ENCODE data around the gene NKX1-1. TPM values are rescaled to one million over a fixed set of nuclear protein-coding genes. Genes with fewer than 3 reads are reported as not detected.

Gene NKX1-1
- polyA plus RNA-seq (2011; rRNA removed) (not detected in 2 replicates), polyA minus RNA-seq (2011; rRNA and poly(A)+ RNA removed) (not detected in 2 replicates)

- no peak for DNase-seq (ENCODE audit: low read depth)
Measured at GRCh38 chr4:1406394-1406980, at the start of gene NKX1-1. Gene NKX1-1, minus strand, starts transcription at chr4:1406442. Its CDS starts 0 bp downstream, at chr4:1406442.

GRCh38 chr4:1453731-1454130 lies 47.5 kb upstream of the NKX1-1 start:
- peaks cover 6% of the 10 kb centered on the region for H3K27me3 ChIP-seq (ENCODE audit: control insufficient read depth, insufficient read depth, low read length)
- H3K4me3 ChIP-seq (ENCODE audit: low read depth, low read length), result no peak overlapping the region
- no peaks in the 10 kb centered on the region for H3K36me3 ChIP-seq (ENCODE audit: control insufficient read depth, insufficient read depth, low read length)
- no peak for DNase-seq (ENCODE audit: low read depth)
- ChIA-PET CTCF (no interaction called here), POLR2A (no interaction called here)
- TF ChIP-seq, protein P1, sequence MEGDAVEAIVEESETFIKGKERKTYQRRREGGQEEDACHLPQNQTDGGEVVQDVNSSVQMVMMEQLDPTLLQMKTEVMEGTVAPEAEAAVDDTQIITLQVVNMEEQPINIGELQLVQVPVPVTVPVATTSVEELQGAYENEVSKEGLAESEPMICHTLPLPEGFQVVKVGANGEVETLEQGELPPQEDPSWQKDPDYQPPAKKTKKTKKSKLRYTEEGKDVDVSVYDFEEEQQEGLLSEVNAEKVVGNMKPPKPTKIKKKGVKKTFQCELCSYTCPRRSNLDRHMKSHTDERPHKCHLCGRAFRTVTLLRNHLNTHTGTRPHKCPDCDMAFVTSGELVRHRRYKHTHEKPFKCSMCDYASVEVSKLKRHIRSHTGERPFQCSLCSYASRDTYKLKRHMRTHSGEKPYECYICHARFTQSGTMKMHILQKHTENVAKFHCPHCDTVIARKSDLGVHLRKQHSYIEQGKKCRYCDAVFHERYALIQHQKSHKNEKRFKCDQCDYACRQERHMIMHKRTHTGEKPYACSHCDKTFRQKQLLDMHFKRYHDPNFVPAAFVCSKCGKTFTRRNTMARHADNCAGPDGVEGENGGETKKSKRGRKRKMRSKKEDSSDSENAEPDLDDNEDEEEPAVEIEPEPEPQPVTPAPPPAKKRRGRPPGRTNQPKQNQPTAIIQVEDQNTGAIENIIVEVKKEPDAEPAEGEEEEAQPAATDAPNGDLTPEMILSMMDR (IDR thresholded peaks at IDR 0.05; ENCODE audit: insufficient read depth, low read depth, low read length), result no peak

More at GRCh38 chr4:1406394-1406980, at the start of gene NKX1-1:
- ChIA-PET CTCF (no interaction called here), POLR2A (no interaction called here)
- Histone ChIP-seq H3K27me3 (ENCODE audit: control insufficient read depth, insufficient read depth, low read length) (peaks cover 41% of the 10 kb centered on the region), H3K36me3 (ENCODE audit: control insufficient read depth, insufficient read depth, low read length) (no peaks in the 10 kb centered on the region), H3K4me3 (ENCODE audit: low read depth, low read length) (no peak within 1 kb of the TSS)
- TF ChIP-seq, protein P1 (IDR thresholded peaks at IDR 0.05; ENCODE audit: insufficient read depth, low read depth, low read length), result no peak

GRCh38 chr4:1452431-1453051 lies 46.3 kb upstream of the NKX1-1 start:
- DNase-seq (ENCODE audit: low read depth), result no peak
- TF ChIP-seq, protein P1 (IDR thresholded peaks at IDR 0.05; ENCODE audit: insufficient read depth, low read depth, low read length), result no peak
- H3K4me3 ChIP-seq (ENCODE audit: low read depth, low read length), result no peak overlapping the region
- ChIA-PET POLR2A (no interaction called here), CTCF (no interaction called here)
- H3K36me3 ChIP-seq (ENCODE audit: control insufficient read depth, insufficient read depth, low read length), result no peaks in the 10 kb centered on the region
- peaks cover 1% of the 10 kb centered on the region; the same call in 1 of the 2 replicates for H3K27me3 ChIP-seq (ENCODE audit: control insufficient read depth, insufficient read depth, low read length)

- POLR2A ChIA-PET, result no interaction called here
- Histone ChIP-seq H3K36me3 (ENCODE audit: control insufficient read depth, insufficient read depth, low read length) (no peaks in the 10 kb centered on the region), H3K4me3 (ENCODE audit: low read depth, low read length) (no peak overlapping the region), H3K27me3 (ENCODE audit: control insufficient read depth, insufficient read depth, low read length) (no peaks in the 10 kb centered on the region)
- TF ChIP-seq, protein P1 (IDR thresholded peaks at IDR 0.05; ENCODE audit: insufficient read depth, low read depth, low read length), result no peak
- CTCF ChIA-PET, result no interaction called here
- DNase-seq (ENCODE audit: low read depth), result no peak
Measured at GRCh38 chr4:1451752-1452122, 45.5 kb upstream of the NKX1-1 start.

DNA sequence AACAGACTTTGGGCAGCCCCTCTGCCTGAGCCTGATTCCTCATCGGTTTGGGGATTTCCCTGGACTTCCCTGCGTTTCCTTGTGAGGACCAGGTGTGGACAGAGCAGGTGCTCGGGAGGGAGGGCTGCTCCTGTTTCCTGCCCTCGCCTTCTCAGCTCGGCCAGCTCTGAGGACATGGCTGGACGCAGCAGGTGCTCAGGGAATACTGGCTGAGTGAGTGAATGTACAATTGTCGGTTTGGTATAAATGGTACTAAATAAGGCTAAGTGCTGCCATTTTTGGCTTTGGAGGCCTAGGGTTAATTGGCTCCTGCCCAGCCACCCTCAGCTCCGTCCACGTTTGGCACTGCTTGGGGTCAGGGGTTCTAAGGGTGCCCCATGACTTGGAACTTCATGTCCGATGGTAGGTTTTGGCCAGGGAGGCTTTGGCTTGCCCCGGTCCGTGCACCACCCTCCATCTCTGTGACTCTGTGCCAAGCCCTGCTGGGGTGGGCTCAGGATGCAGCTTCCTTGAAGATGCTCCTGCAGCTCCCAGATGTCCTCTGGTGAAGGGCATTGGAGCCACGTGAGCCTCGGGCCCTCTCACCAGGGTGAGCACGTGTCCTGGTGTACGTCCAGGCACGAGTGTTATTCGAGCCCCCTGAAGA lies 45.0 kb upstream of the NKX1-1 start:
- TF ChIP-seq, protein P1 (IDR thresholded peaks at IDR 0.05; ENCODE audit: insufficient read depth, low read depth, low read length), result no peak
- Histone ChIP-seq H3K27me3 (ENCODE audit: control insufficient read depth, insufficient read depth, low read length) (no peaks in the 10 kb centered on the region), H3K4me3 (ENCODE audit: low read depth, low read length) (no peak overlapping the region), H3K36me3 (ENCODE audit: control insufficient read depth, insufficient read depth, low read length) (no peaks in the 10 kb centered on the region)
- DNase-seq (ENCODE audit: low read depth), result no peak
- CTCF ChIA-PET, result no interaction called here
- POLR2A ChIA-PET, result no interaction called here

Data from BJ (cell line).